Astrocyte of the spinal cord (primary cell): Measurements from ENCODE around the gene USP31.
A peak's percentile ranks its signal among the peaks of the same experiment; 100 is the strongest.

Experiments used
- DNase-seq: peaks from one replicate; pipeline ENCODE4 v3.0.0; 2011; ENCODE audit warnings: low read depth, low spot score
- H3K4me3 ChIP-seq: 2 replicates; pipeline ENCODE4 v1.5.1; 2011; ENCODE audit warnings: low read depth, mild to moderate bottlenecking, low read length, moderate library complexity
- CTCF ChIP-seq: IDR thresholded peaks from 2 replicates; pipeline ENCODE4 v1.5.1; 2012; ENCODE audit warnings: low read depth, mild to moderate bottlenecking, low read length, inconsistent platforms
- in situ Hi-C: cut with HindIII; loops from 2 replicates; pipeline ENCODE4 v1.10.0; 2017; ENCODE audit warnings: low sequenced_read_pairs

Gene USP31

GRCh38 chr16:23160082-23160481, 10.8 kb upstream of the USP31 start:
- DNase-seq, result no peak
- no peak overlapping the region for H3K4me3 ChIP-seq
- TF ChIP-seq CTCF, result no peak
- in situ Hi-C loops, result no loop called here

GRCh38 chr16:23158114-23158513, 8.9 kb upstream of the USP31 start:
- in situ Hi-C loops, result no loop called here
- TF ChIP-seq CTCF, result no peak
- DNase-seq, result no peak
- no peak overlapping the region for H3K4me3 ChIP-seq

GRCh38 chr16:23156946-23157460, 7.8 kb upstream of the USP31 start:
- no peak for TF ChIP-seq CTCF
- DNase-seq, result no peak
- no peak overlapping the region for H3K4me3 ChIP-seq
- in situ Hi-C loops, result no loop called here

- no peak for DNase-seq
- no peak for TF ChIP-seq CTCF
- in situ Hi-C loops, result no loop called here
- no peak overlapping the region for H3K4me3 ChIP-seq
Observed at GRCh38 chr16:23156110-23156509, 6.9 kb upstream of the USP31 start.

GRCh38 chr16:23155445-23156049, 6.3 kb upstream of the USP31 start:
- no peak overlapping the region for H3K4me3 ChIP-seq
- in situ Hi-C loops, result no loop called here
- peak; percentile 58 for TF ChIP-seq CTCF
- DNase-seq, result no peak

GRCh38 chr16:23152386-23153178, 3.3 kb upstream of the USP31 start:
- TF ChIP-seq CTCF, result no peak
- no peak overlapping the region for H3K4me3 ChIP-seq
- in situ Hi-C loops, result no loop called here
- no peak for DNase-seq
